ENCODE data around the gene GBP6. TPM values are rescaled to one million over a fixed set of nuclear protein-coding genes. Genes with fewer than 3 reads are reported as not detected.

GBP6 gene
- polyA plus RNA-seq, 1 of the 3 experiments (the other 2 are of a cell fraction), result not detected

GRCh38 chr1:89363196-89363595, 663 bp upstream of the GBP6 start (continued):
- TF ChIP-seq EZH2phosphoT487 (IDR thresholded peaks at IDR 0.05; ENCODE audit: borderline replicate concordance, low read depth), result no peak
- TF ChIP-seq TAF1 (IDR thresholded peaks at IDR 0.05; ENCODE audit: borderline replicate concordance, low read depth, low read length), result no peak
- TF ChIP-seq USF1 (IDR thresholded peaks at IDR 0.05; ENCODE audit: borderline replicate concordance, low read depth), result no peak

DNA sequence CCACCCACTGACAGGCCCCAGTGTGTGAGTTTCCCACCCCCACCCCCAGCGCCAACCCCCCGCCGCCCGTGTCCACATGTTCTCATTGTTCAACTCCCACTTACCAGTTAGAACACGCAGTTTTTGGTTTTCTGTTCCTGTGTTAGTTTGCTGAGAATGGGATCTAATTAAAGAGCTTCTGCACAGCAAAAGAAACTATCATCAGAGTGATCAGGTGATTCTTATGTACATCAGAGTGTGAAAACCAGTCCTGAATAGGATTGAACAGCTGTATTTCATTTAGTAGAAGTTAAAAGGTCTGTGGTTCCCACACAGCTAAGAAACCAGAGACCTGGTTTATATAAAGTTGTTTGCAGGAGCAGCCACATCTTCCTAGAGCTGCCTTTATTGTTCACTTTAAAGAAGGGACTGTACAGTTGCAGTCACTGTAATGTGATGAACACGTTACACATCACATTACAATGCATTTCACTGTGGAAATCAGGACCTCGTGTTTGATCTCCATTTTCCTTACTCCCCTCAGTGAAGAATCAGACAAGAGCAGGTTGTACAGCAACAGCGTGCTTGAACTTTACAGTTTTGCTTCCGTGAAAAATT, 1.2 kb downstream of the GBP6 start:
- Histone ChIP-seq H3K79me2 (ENCODE audit: insufficient read depth) (no peaks in the 10 kb centered on the region), H3K4me2 (no peak overlapping the region), H3K9ac (no peak overlapping the region), H2AFZ (ENCODE audit: low read depth) (no peak overlapping the region), H3F3A (replicated peaks; ENCODE audit: insufficient read depth) (no peaks in the 10 kb centered on the region), H3K4me1 (ENCODE audit: control insufficient read depth in 1 of 2, insufficient read depth in 2 of 2, low read depth in 1 of 2, low read length in 1 of 2) (peaks cover 3 to 4% of the 10 kb centered on the region in 2 experiments; a peak in 2 of 4 replicates), H3K4me3 (ENCODE audit: low read depth in 2 of 2, low read length in 1 of 2) (no peak overlapping the region), H3K36me3 (replicated peaks in 1 of 2; ENCODE audit: control insufficient read depth in 1 of 2, insufficient read depth in 2 of 2, low read length in 1 of 2) (no peaks in the 10 kb centered on the region), H4K20me1 (ENCODE audit: insufficient read depth) (no peaks in the 10 kb centered on the region), H3K27ac (ENCODE audit: low read depth in 2 of 2, low read length in 1 of 2) (peak overlapping the region in 1 of 2 experiments; percentile 58; a peak in 1 of 4 replicates), H3K9me3 (no peaks in the 10 kb centered on the region), H3K9me2 (no peaks in the 10 kb centered on the region), H3K27me3 (ENCODE audit: insufficient read depth) (no peaks in the 10 kb centered on the region)
- POLR2A ChIA-PET, result no interaction called here
- no peak for TF ChIP-seq TCF12 (IDR thresholded peaks at IDR 0.05)
- no peak for TF ChIP-seq TAF1 (IDR thresholded peaks at IDR 0.05; ENCODE audit: borderline replicate concordance, low read depth, low read length)
- TF ChIP-seq SIN3A (IDR thresholded peaks at IDR 0.05; ENCODE audit: borderline replicate concordance, low read depth, low read length), result no peak
- no peak for TF ChIP-seq MEF2A (IDR thresholded peaks at IDR 0.05; ENCODE audit: borderline replicate concordance, low read depth)
- TF ChIP-seq POLR2AphosphoS5 (IDR thresholded peaks at IDR 0.05; ENCODE audit: low read depth, low read length), result no peak
- peak; percentile 14 for DNase-seq
- WGBS (ENCODE audit: low lambda C conversion rate), result 64% methylated on average over 9 of the region's 9 CpGs
- CTCF ChIA-PET, result interaction anchor here (1.0 to 7.2 kb wide), 2 partner anchors 280 to 392 kb away, joined by 4 to 63 read pairs; no protein-coding TSS in a partner anchor

GRCh38 chr1:89367221-89367620, 3.4 kb downstream of the GBP6 start:
- Histone ChIP-seq H3K9me3 (no peaks in the 10 kb centered on the region), H3K9me2 (no peaks in the 10 kb centered on the region), H3K27ac (ENCODE audit: low read depth in 2 of 2, low read length in 1 of 2) (no peak overlapping the region), H2AFZ (ENCODE audit: low read depth) (no peak overlapping the region), H3K4me2 (no peak overlapping the region), H3K79me2 (ENCODE audit: insufficient read depth) (no peaks in the 10 kb centered on the region), H3K36me3 (replicated peaks in 1 of 2; ENCODE audit: control insufficient read depth in 1 of 2, insufficient read depth in 2 of 2, low read length in 1 of 2) (no peaks in the 10 kb centered on the region), H3K27me3 (ENCODE audit: insufficient read depth) (no peaks in the 10 kb centered on the region), H3K9ac (no peak overlapping the region), H3K4me3 (ENCODE audit: low read depth in 2 of 2, low read length in 1 of 2) (no peak overlapping the region), H4K20me1 (ENCODE audit: insufficient read depth) (no peaks in the 10 kb centered on the region), H3F3A (replicated peaks; ENCODE audit: insufficient read depth) (no peaks in the 10 kb centered on the region), H3K4me1 (ENCODE audit: control insufficient read depth in 1 of 2, insufficient read depth in 2 of 2, low read depth in 1 of 2, low read length in 1 of 2) (peaks cover 3 to 4% of the 10 kb centered on the region in 2 experiments; a peak in 2 of 4 replicates)
- DNase-seq, result no peak
- WGBS (ENCODE audit: low lambda C conversion rate), result 20% methylated on average over 1 of the region's 1 CpG
- CTCF ChIA-PET, result interaction anchor here (1.0 to 1.5 kb wide), 4 partner anchors 9 to 394 kb away, joined by 3 to 6 read pairs (median 6); no protein-coding TSS in a partner anchor
- POLR2A ChIA-PET, result no interaction called here
- TF ChIP-seq EP300 (IDR thresholded peaks at IDR 0.05; ENCODE audit: borderline replicate concordance in 1 of 2, low read depth in 1 of 2, low read length in 1 of 2), result no peak
- no peak for TF ChIP-seq GATA2 (CRISPR knock-in tag; IDR thresholded peaks at IDR 0.05)
- TF ChIP-seq TEAD4 (IDR thresholded peaks at IDR 0.05; ENCODE audit: borderline replicate concordance, insufficient read depth), result no peak
- no peak for TF ChIP-seq MEF2A (IDR thresholded peaks at IDR 0.05; ENCODE audit: borderline replicate concordance, low read depth)
- no peak for TF ChIP-seq CHD2 (IDR thresholded peaks at IDR 0.05; ENCODE audit: low read length, partially characterized antibody)
- TF ChIP-seq TCF12 (IDR thresholded peaks at IDR 0.05), result no peak
- TF ChIP-seq ELF1 (IDR thresholded peaks at IDR 0.05), result no peak
- no peak for TF ChIP-seq USF1 (IDR thresholded peaks at IDR 0.05; ENCODE audit: borderline replicate concordance, low read depth)
- TF ChIP-seq RAD21 (IDR thresholded peaks at IDR 0.05; ENCODE audit: low read length), result no peak
- no peak for TF ChIP-seq NFIC (IDR thresholded peaks at IDR 0.05; ENCODE audit: borderline replicate concordance)
- TF ChIP-seq, protein P1, sequence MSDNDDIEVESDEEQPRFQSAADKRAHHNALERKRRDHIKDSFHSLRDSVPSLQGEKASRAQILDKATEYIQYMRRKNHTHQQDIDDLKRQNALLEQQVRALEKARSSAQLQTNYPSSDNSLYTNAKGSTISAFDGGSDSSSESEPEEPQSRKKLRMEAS (IDR thresholded peaks at IDR 0.05; ENCODE audit: low read depth), result no peak
- no peak for TF ChIP-seq RCOR1 (IDR thresholded peaks at IDR 0.05; ENCODE audit: low read length)
- no peak for TF ChIP-seq FOXJ3 (CRISPR knock-in tag; IDR thresholded peaks at IDR 0.05)
- TF ChIP-seq, protein P2, sequence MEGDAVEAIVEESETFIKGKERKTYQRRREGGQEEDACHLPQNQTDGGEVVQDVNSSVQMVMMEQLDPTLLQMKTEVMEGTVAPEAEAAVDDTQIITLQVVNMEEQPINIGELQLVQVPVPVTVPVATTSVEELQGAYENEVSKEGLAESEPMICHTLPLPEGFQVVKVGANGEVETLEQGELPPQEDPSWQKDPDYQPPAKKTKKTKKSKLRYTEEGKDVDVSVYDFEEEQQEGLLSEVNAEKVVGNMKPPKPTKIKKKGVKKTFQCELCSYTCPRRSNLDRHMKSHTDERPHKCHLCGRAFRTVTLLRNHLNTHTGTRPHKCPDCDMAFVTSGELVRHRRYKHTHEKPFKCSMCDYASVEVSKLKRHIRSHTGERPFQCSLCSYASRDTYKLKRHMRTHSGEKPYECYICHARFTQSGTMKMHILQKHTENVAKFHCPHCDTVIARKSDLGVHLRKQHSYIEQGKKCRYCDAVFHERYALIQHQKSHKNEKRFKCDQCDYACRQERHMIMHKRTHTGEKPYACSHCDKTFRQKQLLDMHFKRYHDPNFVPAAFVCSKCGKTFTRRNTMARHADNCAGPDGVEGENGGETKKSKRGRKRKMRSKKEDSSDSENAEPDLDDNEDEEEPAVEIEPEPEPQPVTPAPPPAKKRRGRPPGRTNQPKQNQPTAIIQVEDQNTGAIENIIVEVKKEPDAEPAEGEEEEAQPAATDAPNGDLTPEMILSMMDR (IDR thresholded peaks at IDR 0.05), result no peak

All from SK-N-SH (cell line).